ENCODE data around the gene FBXO21. TPM values are rescaled to one million over a fixed set of nuclear protein-coding genes. Genes with fewer than 3 reads are reported as not detected.

The FBXO21 gene
- total and polyA plus RNA-seq, 2 experiments from 2014 or later, result 32.3 to 43.9 TPM

GRCh38 chr12:117151403-117152031, 38.8 kb downstream of the FBXO21 start:
- TF ChIP-seq EZH2 (IDR thresholded peaks at IDR 0.05; ENCODE audit: insufficient read depth, poor library complexity, severe bottlenecking), result no peak
- TF ChIP-seq EZH2phosphoT487 (IDR thresholded peaks at IDR 0.05; ENCODE audit: insufficient read depth, low read depth), result no peak
- no peaks in the 10 kb centered on the region for H3K4me1 ChIP-seq (ENCODE audit: insufficient read depth)

GRCh38 chr12:117149431-117149830, 40.8 kb downstream of the FBXO21 start:
- no peaks in the 10 kb centered on the region for H3K27me3 ChIP-seq (replicated peaks; ENCODE audit: insufficient read depth)
- no peaks in the 10 kb centered on the region for H4K20me1 ChIP-seq (ENCODE audit: insufficient read depth)
- H3K36me3 ChIP-seq (ENCODE audit: low read depth), result peaks cover 12% of the 10 kb centered on the region
- H2AFZ ChIP-seq, result no peak overlapping the region
- no peak for DNase-seq
- H3K79me2 ChIP-seq (ENCODE audit: insufficient read depth), result no peaks in the 10 kb centered on the region
- TF ChIP-seq EZH2 (IDR thresholded peaks at IDR 0.05; ENCODE audit: insufficient read depth, poor library complexity, severe bottlenecking) (no peak), EZH2phosphoT487 (IDR thresholded peaks at IDR 0.05; ENCODE audit: insufficient read depth, low read depth) (no peak)
- H3F3A ChIP-seq (ENCODE audit: insufficient read depth), result no peaks in the 10 kb centered on the region
- H3K4me2 ChIP-seq (ENCODE audit: unreplicated experiment), result no peak overlapping the region
- WGBS, 2 experiments (ENCODE audit: low coverage in 1 of 2, low lambda C conversion rate in 2 of 2, missing lambda C conversion rate in 2 of 2), result 63% methylated on average over 7 of the region's 7 CpGs
- H3K9me2 ChIP-seq (ENCODE audit: insufficient read depth), result no peaks in the 10 kb centered on the region
- H3K4me3 ChIP-seq, result no peak overlapping the region
- in situ Hi-C loops (cut with MboI), result no loop called here
- H3K9ac ChIP-seq, result no peak overlapping the region
- no peaks in the 10 kb centered on the region for H3K9me3 ChIP-seq (ENCODE audit: low read depth)
- H3K4me1 ChIP-seq (ENCODE audit: insufficient read depth), result no peaks in the 10 kb centered on the region
- H3K27ac ChIP-seq, result no peak overlapping the region

More at GRCh38 chr12:117151403-117152031, 38.8 kb downstream of the FBXO21 start:
- Histone ChIP-seq H3K9me3 (ENCODE audit: low read depth) (no peaks in the 10 kb centered on the region), H3K79me2 (ENCODE audit: insufficient read depth) (no peaks in the 10 kb centered on the region), H3K4me3 (no peak overlapping the region), H3K27me3 (replicated peaks; ENCODE audit: insufficient read depth) (no peaks in the 10 kb centered on the region), H2AFZ (no peak overlapping the region), H3K4me2 (ENCODE audit: unreplicated experiment) (no peak overlapping the region), H3K36me3 (ENCODE audit: low read depth) (peaks cover 12% of the 10 kb centered on the region; the same call in 1 of the 2 replicates), H4K20me1 (ENCODE audit: insufficient read depth) (no peaks in the 10 kb centered on the region), H3K9ac (no peak overlapping the region), H3K9me2 (ENCODE audit: insufficient read depth) (no peaks in the 10 kb centered on the region), H3F3A (ENCODE audit: insufficient read depth) (no peaks in the 10 kb centered on the region), H3K27ac (no peak overlapping the region)
- 57 to 59% methylated on average over 5 of the region's 5 CpGs for WGBS, 2 experiments (ENCODE audit: low coverage in 1 of 2, low lambda C conversion rate in 2 of 2, missing lambda C conversion rate in 2 of 2)
- in situ Hi-C loops (cut with MboI), result no loop called here
- DNase-seq, result peak; percentile 20

- no peak overlapping the region for H3K4me3 ChIP-seq
- H3K36me3 ChIP-seq (ENCODE audit: low read depth), result peaks cover 14% of the 10 kb centered on the region
- H3K27ac ChIP-seq, result no peak overlapping the region
- 66 to 69% methylated on average over 6 of the region's 6 CpGs for WGBS, 2 experiments (ENCODE audit: low coverage in 1 of 2, low lambda C conversion rate in 2 of 2, missing lambda C conversion rate in 2 of 2)
- H3K27me3 ChIP-seq (replicated peaks; ENCODE audit: insufficient read depth), result no peaks in the 10 kb centered on the region
- H2AFZ ChIP-seq, result no peak overlapping the region
- H3K4me1 ChIP-seq (ENCODE audit: insufficient read depth), result no peaks in the 10 kb centered on the region
- H3K9me2 ChIP-seq (ENCODE audit: insufficient read depth), result no peaks in the 10 kb centered on the region
- TF ChIP-seq EZH2phosphoT487 (IDR thresholded peaks at IDR 0.05; ENCODE audit: insufficient read depth, low read depth) (no peak), EZH2 (IDR thresholded peaks at IDR 0.05; ENCODE audit: insufficient read depth, poor library complexity, severe bottlenecking) (no peak)
- H4K20me1 ChIP-seq (ENCODE audit: insufficient read depth), result no peaks in the 10 kb centered on the region
- peaks cover 5% of the 10 kb centered on the region; the same call in 1 of the 2 replicates for H3F3A ChIP-seq (ENCODE audit: insufficient read depth)
- H3K9ac ChIP-seq, result no peak overlapping the region
- H3K4me2 ChIP-seq (ENCODE audit: unreplicated experiment), result no peak overlapping the region
- no peaks in the 10 kb centered on the region for H3K79me2 ChIP-seq (ENCODE audit: insufficient read depth)
- no peak for DNase-seq
- H3K9me3 ChIP-seq (ENCODE audit: low read depth), result no peaks in the 10 kb centered on the region
- in situ Hi-C loops (cut with MboI), result no loop called here
These were observed 41.6 kb downstream of the FBXO21 start for GRCh38 chr12:117148642-117149041.

- Histone ChIP-seq H3K4me3 (no peak overlapping the region), H3K4me2 (ENCODE audit: unreplicated experiment) (no peak overlapping the region), H2AFZ (no peak overlapping the region), H3K9ac (no peak overlapping the region), H3K27me3 (replicated peaks; ENCODE audit: insufficient read depth) (no peaks in the 10 kb centered on the region), H3K4me1 (ENCODE audit: insufficient read depth) (no peaks in the 10 kb centered on the region), H3K36me3 (ENCODE audit: low read depth) (peaks cover 16% of the 10 kb centered on the region), H3K9me2 (ENCODE audit: insufficient read depth) (no peaks in the 10 kb centered on the region), H3K9me3 (ENCODE audit: low read depth) (no peaks in the 10 kb centered on the region), H4K20me1 (ENCODE audit: insufficient read depth) (no peaks in the 10 kb centered on the region), H3K27ac (no peak overlapping the region), H3F3A (ENCODE audit: insufficient read depth) (peaks cover 5% of the 10 kb centered on the region; the same call in 1 of the 2 replicates), H3K79me2 (ENCODE audit: insufficient read depth) (no peaks in the 10 kb centered on the region)
- in situ Hi-C loops (cut with MboI), result no loop called here
- DNase-seq, result no peak
- 85 to 86% methylated on average over 12 of the region's 12 CpGs for WGBS, 2 experiments (ENCODE audit: low coverage in 1 of 2, low lambda C conversion rate in 2 of 2, missing lambda C conversion rate in 2 of 2)
- TF ChIP-seq EZH2 (IDR thresholded peaks at IDR 0.05; ENCODE audit: insufficient read depth, poor library complexity, severe bottlenecking), result no peak
- no peak for TF ChIP-seq EZH2phosphoT487 (IDR thresholded peaks at IDR 0.05; ENCODE audit: insufficient read depth, low read depth)
These were observed 42.6 kb downstream of the FBXO21 start for GRCh38 chr12:117147639-117148038.
